GM19452 (cell line): ENCODE results near the gene KIAA1958.

Source experiments
- ATAC-seq: cut with Tn5 transposase; IDR thresholded peaks from one replicate; pipeline ENCODE4 v1.9.1; 2021; ENCODE audit not compliant: unreplicated experiment

Gene KIAA1958

DNA sequence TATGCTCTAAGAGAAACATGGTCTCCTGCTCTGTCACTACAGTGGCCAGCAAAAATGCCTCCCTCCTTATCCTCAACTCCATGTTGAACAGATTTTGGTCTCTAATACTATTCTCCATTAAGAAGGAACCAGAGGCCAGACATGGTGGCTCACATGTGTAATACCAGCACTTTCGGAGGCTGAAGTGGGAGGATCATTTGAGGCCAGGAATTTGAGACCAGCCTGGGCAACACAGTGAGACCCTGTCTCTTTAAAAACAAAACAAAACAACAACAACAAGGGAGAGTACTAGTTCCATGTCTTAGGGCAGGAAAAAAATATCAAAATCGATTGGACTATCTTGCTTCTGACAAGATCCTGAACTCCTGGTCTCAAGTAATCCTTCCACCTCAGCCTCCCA, 216.7 kb downstream of the KIAA1958 start:
- no peak for ATAC-seq

DNA sequence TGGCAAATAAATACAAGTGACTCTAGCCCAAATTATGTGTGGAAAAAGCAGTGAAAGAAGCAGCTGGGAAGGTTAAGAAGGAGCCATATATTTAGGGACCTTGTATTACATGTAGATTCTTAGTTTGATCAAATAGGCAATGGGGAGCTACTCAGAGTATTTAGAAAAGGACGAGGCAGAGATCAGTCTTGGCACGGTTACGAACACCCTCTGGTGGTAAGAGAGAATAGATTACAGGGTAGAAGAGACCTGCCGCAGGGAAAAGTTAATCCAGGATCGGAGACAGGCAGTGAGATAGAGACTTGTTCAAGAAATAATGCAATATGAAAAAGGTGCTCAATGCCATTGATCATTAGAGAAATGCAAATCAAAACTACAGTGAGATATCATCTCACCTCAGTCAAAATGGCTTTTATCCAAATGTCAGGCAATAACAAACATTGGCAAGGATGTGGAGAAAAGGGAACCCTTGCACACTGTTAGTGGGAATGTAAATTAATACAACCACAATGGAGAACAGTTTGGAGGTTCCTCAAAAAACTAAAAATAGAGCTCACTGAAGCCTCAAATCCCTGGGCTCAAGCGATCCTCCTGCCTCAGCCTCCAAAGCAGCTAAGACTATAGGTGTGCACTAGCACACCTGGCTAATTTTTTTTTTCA, 219.3 kb downstream of the KIAA1958 start:
- no peak for ATAC-seq

DNA sequence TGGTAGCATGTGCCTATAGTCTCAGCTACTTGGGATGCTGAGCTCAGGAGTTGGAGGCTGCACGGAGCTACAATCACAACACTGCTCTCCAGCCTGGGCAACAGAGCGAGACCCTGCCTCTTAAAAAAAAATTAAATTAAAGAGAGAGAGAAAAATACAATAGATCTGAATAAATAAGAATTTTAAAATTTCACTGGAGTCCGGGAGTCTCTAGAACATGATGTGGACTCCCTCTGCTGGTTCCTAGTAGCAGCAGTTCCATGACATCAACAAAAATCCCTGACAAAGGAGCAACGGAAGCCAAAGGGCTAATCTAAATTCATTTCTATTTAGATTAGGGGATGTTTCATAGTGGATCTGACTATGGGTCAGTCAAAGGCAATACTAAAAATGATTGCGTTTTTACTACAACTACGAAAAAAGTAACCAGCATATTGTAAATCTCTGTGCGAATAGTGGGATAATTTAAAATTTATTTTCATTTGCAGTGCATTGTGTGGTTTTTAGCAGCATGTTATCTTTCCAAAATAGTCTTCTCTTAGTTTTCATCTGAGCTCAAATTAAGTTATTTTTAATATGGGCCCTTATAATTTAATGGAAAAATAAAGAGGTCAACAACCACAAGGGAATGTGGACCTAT, 224.5 kb downstream of the KIAA1958 start:
- no peak for ATAC-seq

DNA sequence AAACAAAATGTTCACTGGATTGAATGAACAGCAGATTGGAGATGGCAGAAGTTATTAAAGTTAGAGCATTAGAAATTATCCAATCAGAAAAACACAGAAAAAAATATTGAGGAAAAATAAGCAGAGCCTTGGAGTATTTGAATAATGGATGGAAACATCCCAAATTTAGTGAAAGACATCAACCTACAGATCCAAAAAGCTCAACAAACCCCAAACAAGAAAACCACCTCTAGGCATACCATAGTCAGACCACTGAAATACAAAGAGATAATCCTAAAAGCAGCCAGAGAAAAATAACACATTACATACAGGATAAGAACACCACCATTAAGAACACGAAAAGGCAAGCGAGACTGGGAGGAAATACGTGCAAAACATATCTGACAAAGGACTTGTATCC, 226.1 kb downstream of the KIAA1958 start:
- ATAC-seq: no peak

DNA sequence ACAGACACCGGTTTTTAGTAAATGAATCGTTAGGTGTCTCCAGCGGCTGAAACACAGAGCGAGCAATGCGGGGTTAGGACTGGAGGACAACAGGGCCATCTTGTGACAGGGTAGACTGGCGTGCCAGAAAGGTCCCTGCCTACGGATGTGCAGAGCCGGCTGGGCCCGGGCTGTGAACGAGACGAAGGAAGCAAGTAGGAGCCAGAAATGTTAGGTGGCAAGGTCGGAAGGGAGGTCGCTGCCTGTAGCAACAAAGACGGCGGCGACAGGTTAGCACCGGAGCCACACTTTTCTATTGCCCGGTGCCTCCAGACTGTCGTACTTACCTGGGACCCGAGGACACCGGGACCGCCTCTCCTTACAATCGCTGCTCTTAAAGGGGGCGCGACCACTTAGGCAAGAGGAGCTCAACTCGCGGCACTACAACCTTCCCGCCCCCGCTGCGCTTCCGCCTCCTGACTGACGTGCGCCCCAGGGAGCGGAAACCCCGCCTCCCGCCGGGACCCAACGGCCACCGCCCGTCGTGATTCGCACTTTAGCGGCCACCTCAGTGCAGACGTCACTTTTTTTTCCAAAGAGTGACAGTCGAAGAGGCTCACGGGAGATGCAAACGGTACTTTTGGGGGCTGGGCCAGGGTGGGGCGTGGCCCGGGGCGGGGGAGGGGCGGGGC, 231.2 kb downstream of the KIAA1958 start, which contains the start of gene INIP:
Gene INIP, minus strand, starts transcription at position 457 of the 671 bp plus-strand sequence. CDS start 1,632 bp downstream, outside the sequence.
- peak; percentile 93 for ATAC-seq
